NCI-H2196 (cell line): ENCODE results near the gene STIM1.
"Not testable (repeated sequence)": the region's sequence is repeated elsewhere in the genome, so short reads cannot be mapped to it uniquely, and the experiment has no call there.

Experiments used
- DNase-seq: peaks from one replicate; lab custom pipeline; 2025; ENCODE audit not compliant: unreplicated experiment; lab: John Stamatoyannopoulos, UW

The STIM1 gene

GRCh38 chr11:3970108-3970507, 114.6 kb downstream of the STIM1 start:
- DNase-seq = no peak

- no peak for DNase-seq
Observed at GRCh38 chr11:3971756-3972404, 116.4 kb downstream of the STIM1 start.

GRCh38 chr11:3972431-3972830, 117.0 kb downstream of the STIM1 start:
- no peak for DNase-seq

- no peak for DNase-seq
Observed at GRCh38 chr11:3977078-3977477, 121.6 kb downstream of the STIM1 start.

- DNase-seq = no peak
Observed at GRCh38 chr11:3981084-3981633, 125.7 kb downstream of the STIM1 start.

GRCh38 chr11:3982431-3982830, 127.0 kb downstream of the STIM1 start:
- no peak for DNase-seq

- no peak for DNase-seq
Observed at GRCh38 chr11:3983101-3983500, 127.6 kb downstream of the STIM1 start.

GRCh38 chr11:3984896-3985295, 129.4 kb downstream of the STIM1 start:
- no peak for DNase-seq

GRCh38 chr11:3985631-3986030, 130.2 kb downstream of the STIM1 start:
- DNase-seq = no peak

GRCh38 chr11:3986301-3986700, 130.8 kb downstream of the STIM1 start:
- no peak for DNase-seq

GRCh38 chr11:3989276-3989920, 133.9 kb downstream of the STIM1 start:
- no peak for DNase-seq

GRCh38 chr11:3989921-3990290, 134.4 kb downstream of the STIM1 start:
- no peak for DNase-seq

- DNase-seq = no peak
Observed at GRCh38 chr11:3990406-3990805, 134.9 kb downstream of the STIM1 start.

GRCh38 chr11:3992964-3993363, 137.5 kb downstream of the STIM1 start:
- DNase-seq = no peak

- no peak for DNase-seq
Observed at GRCh38 chr11:3994030-3994640, 138.7 kb downstream of the STIM1 start.

- DNase-seq = no peak
Observed at GRCh38 chr11:3995307-3995706, 139.8 kb downstream of the STIM1 start.

GRCh38 chr11:3995949-3996554, 140.6 kb downstream of the STIM1 start:
- DNase-seq = no peak

GRCh38 chr11:3996651-3997050, 141.2 kb downstream of the STIM1 start:
- no peak for DNase-seq

- DNase-seq = not testable (repeated sequence)
Observed at GRCh38 chr11:4004753-4005152, 149.3 kb downstream of the STIM1 start.

GRCh38 chr11:4006946-4007680, 151.6 kb downstream of the STIM1 start:
- no peak for DNase-seq

GRCh38 chr11:4008116-4008515, 152.7 kb downstream of the STIM1 start:
- DNase-seq = no peak
